ENCODE results near the gene TNPO2.

DNA sequence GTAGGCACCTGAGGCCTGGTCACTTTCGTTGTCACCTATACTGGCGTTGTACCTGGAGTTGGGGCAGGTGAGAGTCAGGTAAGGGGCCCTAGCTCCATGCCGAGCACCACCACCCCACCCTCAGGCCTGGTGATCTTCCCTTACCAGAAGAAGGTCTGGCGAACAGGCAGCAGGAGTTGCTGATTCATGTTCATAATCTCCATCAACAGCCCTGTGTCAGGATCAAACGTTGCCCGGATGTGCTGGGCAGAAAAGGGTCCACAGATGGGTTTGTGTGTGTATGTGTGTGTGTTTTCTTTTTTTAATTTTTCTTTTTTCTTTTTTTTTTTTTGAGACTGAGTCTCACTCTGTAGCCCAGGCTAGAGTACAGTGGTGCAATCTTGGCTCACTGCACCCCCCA, 71.5 kb downstream of the TNPO2 start:
- TF ChIP-seq CTCF (IDR thresholded peaks at IDR 0.05) (no peak), POLR2A (IDR thresholded peaks at IDR 0.05) (no peak)

Measured in adrenal gland (tissue), 5 donors.